ENCODE measurements around the gene NINL.

GRCh38 chr20:25622450-25623224 is 37.3 kb upstream of the NINL start:
- TF ChIP-seq CTCF (conservative IDR thresholded peaks at IDR 0.05 in 1 of 2, IDR thresholded peaks at IDR 0.05 in 1 of 2; ENCODE audit: extremely low read depth in 1 of 2, insufficient read depth in 1 of 2, low read depth in 1 of 2, low read length in 2 of 2): peak in 1 of 2 donors; percentile 7
- TF ChIP-seq EZH2 (IDR thresholded peaks at IDR 0.05; ENCODE audit: borderline replicate concordance, low read length): no peak
